ENCODE data around the gene SMU1.

SMU1 gene

GRCh38 chr9:33043671-33044070, 32.8 kb downstream of the SMU1 start:
- DNase-seq, result no peak

- DNase-seq, result no peak
Measured at GRCh38 chr9:33042473-33042872, 34.0 kb downstream of the SMU1 start.

DNA sequence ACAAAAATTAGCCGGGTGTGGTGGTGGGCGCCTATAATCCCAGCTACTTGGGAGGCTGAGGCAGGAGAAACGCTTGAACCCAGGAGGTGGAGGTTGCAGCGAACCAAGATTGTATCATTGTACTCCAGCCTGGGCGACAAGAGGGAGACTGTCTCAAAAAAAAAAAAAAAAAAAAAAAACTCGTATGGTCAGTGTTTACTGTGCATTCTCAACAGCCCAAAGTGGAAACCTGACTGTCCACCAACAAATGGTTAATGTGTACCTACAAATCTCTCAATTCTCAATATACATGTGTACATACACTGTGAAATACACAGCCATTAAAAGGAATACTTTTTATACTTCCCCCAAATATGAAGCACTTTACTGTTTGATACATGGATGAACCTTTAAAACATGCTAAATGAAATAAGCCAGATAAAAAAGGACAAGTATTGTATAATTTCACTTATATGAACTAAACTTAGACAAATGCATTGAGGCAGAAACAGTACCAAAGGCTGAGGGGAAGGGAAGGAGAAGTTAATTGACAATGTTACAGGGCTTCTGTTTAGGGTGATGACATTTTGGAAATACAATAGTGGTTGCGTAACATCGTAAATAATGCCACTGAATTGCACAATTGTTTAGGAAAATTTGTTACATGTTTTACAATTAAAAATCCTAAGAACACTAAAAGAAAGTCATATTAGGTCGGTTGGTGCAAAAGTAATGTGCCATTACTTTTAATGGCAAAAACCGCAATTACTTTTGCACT, 34.9 kb downstream of the SMU1 start:
- DNase-seq, result no peak

DNA sequence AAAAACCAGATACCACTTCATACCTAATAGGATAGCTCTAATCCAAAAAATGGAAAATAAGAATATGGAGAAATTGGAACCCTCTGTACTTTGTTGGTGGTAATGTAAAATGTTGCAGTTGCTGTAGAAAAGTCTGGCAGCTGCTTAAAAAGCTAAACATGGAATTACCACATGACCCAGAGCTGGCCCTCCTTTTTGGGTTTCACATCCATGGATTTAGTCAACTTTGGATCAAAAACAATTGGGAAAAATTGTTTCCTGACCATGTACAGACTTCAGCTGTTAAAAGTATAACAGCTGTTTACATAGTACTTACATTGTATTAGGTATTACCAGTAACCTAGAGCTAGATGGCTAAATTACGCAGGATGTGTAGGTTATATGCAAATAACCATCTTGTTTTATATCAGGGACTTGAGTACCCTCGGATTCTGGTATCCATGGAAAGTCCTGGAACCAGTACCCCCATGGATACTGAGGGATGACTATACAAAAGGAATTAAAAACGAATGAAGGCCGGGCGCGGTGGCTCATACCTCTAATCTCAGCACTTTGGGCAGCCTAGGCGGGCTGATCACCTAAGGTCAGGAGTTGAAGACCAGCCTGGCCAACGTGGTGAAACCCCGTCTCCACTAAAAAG, 35.6 kb downstream of the SMU1 start:
- DNase-seq, result no peak

- no peak for DNase-seq
Measured at GRCh38 chr9:33032865-33033264, 43.6 kb downstream of the SMU1 start.

DNA sequence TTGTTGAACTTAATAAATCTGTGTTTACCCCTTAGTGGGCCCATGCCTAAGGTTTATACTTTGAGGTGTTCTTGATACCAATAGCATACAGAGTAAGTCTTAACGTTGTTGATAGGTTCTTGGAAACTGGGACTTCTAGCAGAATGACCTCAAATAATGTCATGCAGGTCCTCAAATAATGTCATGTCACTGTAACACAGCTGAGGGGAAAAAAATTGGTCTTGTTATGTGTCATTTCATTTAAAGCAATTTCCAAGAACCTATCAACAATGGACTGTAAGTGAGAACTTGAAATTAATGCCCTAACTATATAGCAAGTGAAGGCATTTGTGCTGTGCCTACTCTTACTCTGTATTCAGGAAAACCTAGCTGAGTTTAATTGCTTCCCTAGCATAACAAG, 44.2 kb downstream of the SMU1 start:
- DNase-seq, result no peak

GRCh38 chr9:33030285-33030684, 46.2 kb downstream of the SMU1 start:
- DNase-seq, result no peak

- no peak for DNase-seq
Measured at GRCh38 chr9:33029231-33029786, 47.2 kb downstream of the SMU1 start.

DNA sequence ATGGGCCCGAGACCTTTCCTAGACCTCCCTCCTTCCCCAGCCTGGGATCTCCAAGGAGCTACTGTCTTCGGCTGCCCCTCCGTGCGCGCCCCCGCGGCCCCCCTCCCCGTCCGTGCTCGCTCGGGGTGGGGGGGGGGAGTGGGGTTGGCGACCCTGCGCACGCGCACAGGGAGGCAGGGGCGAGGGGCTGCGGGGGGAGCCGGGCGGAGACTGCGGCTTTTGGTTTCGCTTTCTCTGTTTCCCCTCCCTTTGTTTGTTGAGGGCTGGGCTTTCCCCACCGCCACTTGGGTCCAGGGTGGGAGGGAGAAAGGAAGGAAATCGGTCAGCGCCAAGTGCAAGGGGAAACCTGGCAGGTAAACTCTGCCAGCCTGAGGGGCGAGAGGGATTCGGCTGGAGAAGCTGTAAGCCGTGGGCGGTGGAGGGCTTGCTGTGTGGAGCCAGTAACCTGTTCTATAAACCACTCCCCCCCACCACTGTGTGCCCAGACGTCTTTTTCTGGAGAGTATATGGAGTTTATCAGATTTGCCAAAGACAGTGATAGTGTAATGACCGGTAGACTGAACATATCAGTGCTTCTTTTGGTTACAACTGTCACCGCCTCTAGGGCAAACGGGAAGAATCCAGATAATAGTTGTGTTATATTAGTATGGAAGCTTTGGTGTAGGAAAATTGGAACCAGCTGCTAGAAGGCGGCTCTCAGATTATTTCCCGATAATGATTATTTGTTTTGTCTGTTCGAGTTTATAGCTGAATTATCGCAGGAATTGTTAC, 50.7 kb downstream of the SMU1 start:
- peak; percentile 81 for DNase-seq

GRCh38 chr9:33024966-33025571, 51.4 kb downstream of the SMU1 start, which contains the start of gene DNAJA1:
Gene DNAJA1, plus strand, starts transcription at chr9:33025273. Its CDS starts 1,212 bp downstream, at chr9:33026485.
- peak; percentile 96 for DNase-seq

DNA sequence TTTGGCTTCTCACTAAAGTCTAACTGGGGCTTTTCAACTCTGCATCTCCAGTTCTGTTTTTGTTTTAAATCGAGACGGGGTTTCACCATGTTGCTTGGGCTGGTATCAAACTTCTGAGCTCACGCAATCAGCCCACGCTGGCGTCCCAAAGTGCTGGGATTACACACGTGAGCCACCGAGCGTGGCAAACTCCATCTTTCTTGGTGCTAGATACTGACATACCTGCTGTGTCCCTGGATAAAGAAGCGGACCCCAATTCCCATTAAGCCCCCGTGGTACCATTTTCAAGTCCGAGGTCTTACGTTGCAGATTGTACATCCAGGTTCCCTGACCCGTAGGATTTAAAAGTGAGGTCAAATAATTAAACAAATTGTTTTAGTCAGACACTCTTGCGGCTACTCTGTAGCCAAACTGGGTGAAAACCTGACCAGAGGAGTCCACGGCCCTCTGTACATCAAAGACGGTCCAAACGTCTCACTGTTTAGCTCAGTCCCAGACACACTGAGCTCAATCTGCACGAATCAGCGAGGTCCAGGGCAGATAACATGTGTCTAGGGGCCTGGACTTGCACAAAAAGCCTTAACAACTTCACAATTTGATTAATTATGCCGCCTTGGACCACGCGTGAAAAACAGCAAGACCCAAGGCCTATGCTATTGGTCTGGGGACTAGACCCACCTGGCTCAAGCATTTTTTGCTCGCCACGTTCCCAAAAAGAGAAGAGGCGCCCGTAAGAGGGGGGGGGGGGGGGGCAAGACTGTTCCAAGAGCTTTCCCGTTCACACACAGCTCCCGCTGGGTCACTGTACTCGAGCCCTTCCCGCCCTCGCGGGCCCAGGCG, 52.1 kb downstream of the SMU1 start:
- no peak for DNase-seq

- no peak for DNase-seq
Measured at GRCh38 chr9:33023661-33024060, 52.8 kb downstream of the SMU1 start.

DNA sequence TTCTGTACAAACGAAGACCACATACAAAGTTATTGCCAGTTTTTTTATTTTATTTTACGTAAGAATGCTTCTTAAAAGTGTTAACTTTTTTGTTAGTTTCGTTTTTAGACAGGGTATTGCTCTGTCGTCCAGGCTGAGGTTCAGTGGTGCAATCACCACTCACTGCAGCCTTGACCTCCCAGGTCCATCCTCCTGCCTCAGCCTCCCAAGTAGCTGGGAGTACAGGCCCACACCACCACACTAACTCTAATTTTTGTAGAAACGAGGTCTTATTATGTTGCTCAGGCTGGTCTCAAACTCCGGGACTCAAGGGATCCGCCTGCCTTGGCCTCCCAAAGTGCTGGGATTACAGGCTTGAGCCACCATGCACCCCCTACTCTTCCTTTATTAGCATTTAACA, 53.7 kb downstream of the SMU1 start:
- no peak for DNase-seq

DNA sequence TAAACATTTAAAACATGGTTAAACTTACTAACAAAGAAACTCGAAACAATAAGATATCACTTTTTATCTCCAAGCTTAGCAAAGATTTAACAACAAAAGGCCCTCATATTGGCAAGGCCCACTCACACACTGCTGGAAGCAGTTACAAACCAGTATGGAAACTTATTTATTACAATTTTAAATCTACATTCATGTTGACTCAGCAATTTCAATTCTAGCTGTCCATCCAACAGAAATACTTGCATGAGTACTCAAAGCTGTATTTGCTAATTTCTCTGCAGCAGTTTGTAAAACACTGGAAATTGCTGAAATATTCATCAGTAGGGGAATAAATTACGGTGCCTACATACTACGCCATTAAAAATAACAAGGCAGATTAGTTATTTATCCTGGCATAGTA, 54.2 kb downstream of the SMU1 start:
- no peak for DNase-seq

DNA sequence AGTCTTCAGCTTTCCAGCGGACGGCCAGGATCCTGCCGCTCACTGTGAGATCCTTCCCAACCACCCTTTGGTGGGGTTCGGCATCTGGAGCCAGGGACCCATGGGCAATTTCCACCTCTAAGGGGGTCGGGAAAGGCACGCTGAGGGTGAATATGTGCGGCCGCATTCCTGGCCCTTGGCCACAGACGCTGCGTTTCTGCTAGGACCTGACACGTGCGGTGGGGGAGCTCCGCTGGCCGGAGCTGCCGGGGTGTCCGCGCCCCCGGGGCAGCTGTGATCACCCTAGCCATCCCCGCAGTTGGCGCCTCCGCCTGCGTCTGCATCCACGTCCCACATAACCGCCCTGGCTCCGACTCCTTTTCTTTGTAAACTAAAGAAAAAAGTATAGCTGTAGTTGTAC, 56.7 kb downstream of the SMU1 start:
- no peak for DNase-seq

GRCh38 chr9:33017283-33018041, 59.0 kb downstream of the SMU1 start:
- DNase-seq, result no peak

DNA sequence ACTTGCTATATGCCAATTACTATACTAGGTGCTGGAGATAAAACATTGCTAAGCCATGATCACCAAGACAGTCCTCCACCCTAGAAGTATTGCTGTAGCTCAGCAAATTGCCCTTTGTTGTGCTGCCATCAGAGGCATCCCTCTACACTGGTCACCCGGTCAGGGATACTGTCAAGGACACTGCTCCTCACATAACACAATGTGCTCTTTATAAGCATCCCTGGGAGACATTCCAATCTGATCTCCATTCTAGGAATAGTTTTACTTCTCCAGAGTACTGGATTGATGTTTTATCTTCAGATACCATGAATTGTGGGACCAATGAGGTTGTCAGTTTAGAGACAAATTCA, 61.8 kb downstream of the SMU1 start:
- no peak for DNase-seq

GRCh38 chr9:33013962-33014664, 62.4 kb downstream of the SMU1 start:
- DNase-seq, result no peak

DNA sequence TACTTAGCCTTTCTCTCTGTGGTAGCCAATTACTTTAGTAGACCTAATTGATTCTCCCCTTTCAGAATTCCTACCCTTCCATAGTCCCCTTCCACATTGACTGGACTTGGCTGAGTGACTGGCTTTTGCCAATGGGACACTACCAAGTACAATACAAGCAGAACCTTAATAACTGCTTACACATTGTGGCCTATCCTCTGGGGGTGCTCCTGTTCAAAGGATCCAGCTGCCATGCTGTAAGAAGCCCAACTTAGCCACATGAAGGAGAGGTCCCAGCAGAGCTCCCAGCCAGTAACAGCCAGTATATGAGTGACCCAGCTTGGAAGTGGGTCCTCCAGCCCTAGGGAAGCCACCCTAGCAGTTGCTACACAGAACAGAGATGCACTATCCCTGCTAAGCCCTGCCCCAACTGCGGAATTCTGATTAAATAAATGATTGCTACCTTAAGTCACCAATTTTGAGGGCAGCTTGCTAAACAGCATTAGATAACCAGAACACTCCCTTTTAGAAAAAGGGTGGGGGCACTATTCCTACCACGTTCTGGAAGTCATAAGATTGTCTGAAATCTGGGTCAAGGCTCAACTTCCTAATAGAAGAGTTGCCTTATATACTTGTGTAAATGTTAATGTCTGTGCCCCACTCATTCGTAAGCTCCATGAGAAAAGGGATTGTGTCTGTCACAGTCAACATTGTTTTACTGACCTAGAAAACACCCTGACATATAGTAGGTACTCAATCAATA, 64.0 kb downstream of the SMU1 start:
- no peak for DNase-seq

DNA sequence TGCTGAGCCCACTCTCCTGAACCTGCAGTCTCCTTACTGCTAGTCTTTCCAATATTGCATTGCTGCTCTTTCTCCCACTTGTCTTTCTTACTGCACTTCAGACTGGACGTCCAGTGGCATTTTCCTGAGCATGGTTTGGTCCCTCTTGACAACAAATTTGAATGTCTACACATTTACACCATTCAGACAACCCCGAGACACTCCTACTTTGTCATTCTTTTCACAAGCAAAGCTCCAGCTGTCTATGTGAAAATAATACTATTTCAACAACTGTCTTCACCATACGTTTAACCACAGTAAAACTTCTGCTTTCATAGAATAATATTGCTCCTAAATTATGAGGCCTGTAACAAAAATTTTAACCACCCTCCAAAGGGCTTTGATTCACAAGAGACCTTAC, 64.6 kb downstream of the SMU1 start:
- DNase-seq, result no peak
